Smooth muscle cell of bladder (primary cell): ENCODE results near the gene KTN1. TPM values are rescaled to one million over a fixed set of nuclear protein-coding genes. Genes with fewer than 3 reads are reported as not detected.

Experiments
- total RNA-seq: library from RNA; depleted of rRNA; stranded (reverse); fragments of >200 nt; gene quantifications from 2 replicates; pipeline ENCODE4 v1.2.3, GENCODE V29; 2014

Gene KTN1, protein sequence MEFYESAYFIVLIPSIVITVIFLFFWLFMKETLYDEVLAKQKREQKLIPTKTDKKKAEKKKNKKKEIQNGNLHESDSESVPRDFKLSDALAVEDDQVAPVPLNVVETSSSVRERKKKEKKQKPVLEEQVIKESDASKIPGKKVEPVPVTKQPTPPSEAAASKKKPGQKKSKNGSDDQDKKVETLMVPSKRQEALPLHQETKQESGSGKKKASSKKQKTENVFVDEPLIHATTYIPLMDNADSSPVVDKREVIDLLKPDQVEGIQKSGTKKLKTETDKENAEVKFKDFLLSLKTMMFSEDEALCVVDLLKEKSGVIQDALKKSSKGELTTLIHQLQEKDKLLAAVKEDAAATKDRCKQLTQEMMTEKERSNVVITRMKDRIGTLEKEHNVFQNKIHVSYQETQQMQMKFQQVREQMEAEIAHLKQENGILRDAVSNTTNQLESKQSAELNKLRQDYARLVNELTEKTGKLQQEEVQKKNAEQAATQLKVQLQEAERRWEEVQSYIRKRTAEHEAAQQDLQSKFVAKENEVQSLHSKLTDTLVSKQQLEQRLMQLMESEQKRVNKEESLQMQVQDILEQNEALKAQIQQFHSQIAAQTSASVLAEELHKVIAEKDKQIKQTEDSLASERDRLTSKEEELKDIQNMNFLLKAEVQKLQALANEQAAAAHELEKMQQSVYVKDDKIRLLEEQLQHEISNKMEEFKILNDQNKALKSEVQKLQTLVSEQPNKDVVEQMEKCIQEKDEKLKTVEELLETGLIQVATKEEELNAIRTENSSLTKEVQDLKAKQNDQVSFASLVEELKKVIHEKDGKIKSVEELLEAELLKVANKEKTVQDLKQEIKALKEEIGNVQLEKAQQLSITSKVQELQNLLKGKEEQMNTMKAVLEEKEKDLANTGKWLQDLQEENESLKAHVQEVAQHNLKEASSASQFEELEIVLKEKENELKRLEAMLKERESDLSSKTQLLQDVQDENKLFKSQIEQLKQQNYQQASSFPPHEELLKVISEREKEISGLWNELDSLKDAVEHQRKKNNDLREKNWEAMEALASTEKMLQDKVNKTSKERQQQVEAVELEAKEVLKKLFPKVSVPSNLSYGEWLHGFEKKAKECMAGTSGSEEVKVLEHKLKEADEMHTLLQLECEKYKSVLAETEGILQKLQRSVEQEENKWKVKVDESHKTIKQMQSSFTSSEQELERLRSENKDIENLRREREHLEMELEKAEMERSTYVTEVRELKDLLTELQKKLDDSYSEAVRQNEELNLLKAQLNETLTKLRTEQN (N-terminal part only)
- total RNA-seq, result 150 and 160 TPM in 2 replicates

DNA sequence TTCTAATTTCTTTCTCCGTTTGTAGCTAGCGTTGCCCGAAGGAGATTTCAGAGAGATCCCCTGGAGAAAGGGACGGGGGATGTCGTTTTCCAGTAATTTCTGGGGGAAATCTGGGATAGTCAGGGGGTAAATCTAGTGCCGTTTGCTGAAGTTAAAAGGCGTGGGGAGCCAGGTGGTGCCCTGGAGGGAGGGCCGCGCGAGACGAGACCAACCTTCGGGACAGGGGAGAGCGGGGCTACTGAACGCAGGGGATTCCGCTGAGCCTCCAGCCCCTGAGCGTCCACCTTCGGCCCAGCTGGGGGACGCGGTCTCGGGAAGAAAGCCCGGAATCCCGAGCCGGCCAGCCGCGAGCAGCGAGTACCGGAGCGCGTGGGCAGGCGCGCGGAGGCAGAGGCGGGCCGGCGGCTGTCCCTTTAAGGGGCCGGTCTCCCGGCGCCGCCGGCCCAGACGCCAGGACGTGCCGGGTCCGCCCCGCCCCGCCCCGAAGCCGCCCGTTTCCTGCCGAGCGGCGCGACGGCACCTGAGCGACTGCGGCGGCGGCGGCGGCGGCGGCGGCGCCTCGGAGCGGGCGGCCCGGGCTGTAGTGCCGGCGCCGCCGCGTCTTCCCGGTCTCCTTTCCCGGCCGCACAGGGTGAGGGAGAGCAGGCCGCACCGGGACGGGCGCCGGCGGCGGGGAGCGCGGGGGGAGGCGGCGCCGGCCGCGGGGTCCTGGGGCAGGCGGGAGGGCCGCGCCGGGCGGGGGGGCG is at the start of gene KTN1:
TSS of gene KTN1 (plus strand) at position 484 of the 746 bp plus-strand sequence. CDS start 31,842 bp downstream, outside the sequence.

Other genes with a start within 250 kb of the KTN1 start
- 13.2 and 15.7 TPM in 2 replicates for gene ATG14, start 168.4 kb upstream of the KTN1 start, total RNA-seq
- not detected in 2 replicates for gene TBPL2, start 139.6 kb upstream of the KTN1 start, total RNA-seq